Stimulated activated naive B cell treated with anti-CD40 and anti-IgM and Interleukin-4, amounts not matched to agents 10 μg/mL and 1 μg/mL and 100 μg/mL, for 72 hours (primary cell): ENCODE results near the gene APEH.

ENCODE experiments used
- ATAC-seq, 2 donors: fragments of 150-1000 bp; cut with Tn5 transposase; replicated peaks; 2 replicates each; pipeline ENCODE4 v1.10.0; 2021; ENCODE audit warnings: moderate library complexity in 1 of 2
- DNase-seq: peaks from one replicate; pipeline ENCODE4 v3.0.0; 2021
- H3K27ac Mint-ChIP-seq: one replicate; pipeline ENCODE4 v1.8.0; 2022; ENCODE audit warnings: mild to moderate bottlenecking, mixed read lengths
- H3K27me3 Mint-ChIP-seq, 2 donors: one replicate each; pipeline ENCODE4 v1.8.0; 2022; ENCODE audit warnings: mixed read lengths in 2 of 2
- H3K36me3 Mint-ChIP-seq, 2 donors: one replicate each; pipeline ENCODE4 v1.8.0; 2022; ENCODE audit warnings: mixed read lengths in 2 of 2, mild to moderate bottlenecking in 1 of 2
- H3K4me1 Mint-ChIP-seq, 2 donors: one replicate each; pipeline ENCODE4 v1.8.0; 2022; ENCODE audit warnings: mixed read lengths in 2 of 2, mild to moderate bottlenecking in 1 of 2
- H3K4me3 Mint-ChIP-seq, 2 donors: one replicate each; pipeline ENCODE4 v1.8.0; 2022; ENCODE audit warnings: mild to moderate bottlenecking in 2 of 2, mixed read lengths in 2 of 2, moderate library complexity in 1 of 2
- H3K9me3 Mint-ChIP-seq, 2 donors: one replicate each; pipeline ENCODE4 v1.8.0; 2022; ENCODE audit warnings: mixed read lengths in 2 of 2, mild to moderate bottlenecking in 1 of 2

The APEH gene

GRCh38 chr3:49712631-49713317 lies 38.6 kb downstream of the APEH start:
- no peak overlapping the region for H3K27ac Mint-ChIP-seq
- ATAC-seq: peak; percentile 52 to 57

GRCh38 chr3:49713336-49714105 lies 39.4 kb downstream of the APEH start:
- H3K27ac Mint-ChIP-seq: no peak overlapping the region
- peaks cover 29 to 31% of the 10 kb centered on the region in 2 donors for H3K36me3 Mint-ChIP-seq
- DNase-seq (no peak), ATAC-seq (no peak)
- H3K4me3 Mint-ChIP-seq: no peak overlapping the region
- H3K4me1 Mint-ChIP-seq: peaks cover 3 to 8% of the 10 kb centered on the region in 2 donors
- H3K27me3 Mint-ChIP-seq: no peaks in the 10 kb centered on the region
- H3K9me3 Mint-ChIP-seq: peaks cover 0 to under 1% of the 10 kb centered on the region in 2 donors

More at GRCh38 chr3:49712631-49713317, 38.6 kb downstream of the APEH start:
- Mint-ChIP-seq H3K36me3 (peaks cover 32 to 34% of the 10 kb centered on the region in 2 donors), H3K4me3 (no peak overlapping the region), H3K27me3 (no peaks in the 10 kb centered on the region), H3K9me3 (no peaks in the 10 kb centered on the region), H3K4me1 (peaks cover 3 to 7% of the 10 kb centered on the region in 2 donors)
- no peak for DNase-seq

- ATAC-seq: no peak
- Mint-ChIP-seq H3K27ac (no peak overlapping the region), H3K36me3 (peaks cover 36 to 42% of the 10 kb centered on the region in 2 donors), H3K9me3 (peaks cover 0 to 3% of the 10 kb centered on the region in 2 donors), H3K27me3 (no peaks in the 10 kb centered on the region), H3K4me1 (peaks cover 17 to 20% of the 10 kb centered on the region in 2 donors), H3K4me3 (no peak overlapping the region)
- DNase-seq: no peak
These were observed 40.8 kb downstream of the APEH start for GRCh38 chr3:49714728-49715550.

GRCh38 chr3:49715611-49716121 lies 41.5 kb downstream of the APEH start:
- Mint-ChIP-seq H3K27ac (no peak overlapping the region), H3K4me3 (no peak overlapping the region), H3K36me3 (peaks cover 41 to 50% of the 10 kb centered on the region in 2 donors), H3K27me3 (no peaks in the 10 kb centered on the region), H3K4me1 (peaks cover 24 to 26% of the 10 kb centered on the region in 2 donors), H3K9me3 (peaks cover 0 to 3% of the 10 kb centered on the region in 2 donors)
- ATAC-seq (no peak), DNase-seq (no peak)

GRCh38 chr3:49716169-49716568 lies 42.0 kb downstream of the APEH start:
- Mint-ChIP-seq H3K27ac (peak overlapping the region; percentile 47), H3K4me1 (peaks cover 29 to 31% of the 10 kb centered on the region in 2 donors)

GRCh38 chr3:49716691-49717210 lies 42.6 kb downstream of the APEH start:
- Mint-ChIP-seq H3K9me3 (peaks cover 0 to 3% of the 10 kb centered on the region in 2 donors), H3K27me3 (no peaks in the 10 kb centered on the region), H3K27ac (peak overlapping the region; percentile 9), H3K4me1 (peaks cover 32 to 34% of the 10 kb centered on the region in 2 donors), H3K4me3 (no peak overlapping the region), H3K36me3 (peaks cover 45 to 53% of the 10 kb centered on the region in 2 donors)
- no peak for DNase-seq
- ATAC-seq: no peak

More at GRCh38 chr3:49716169-49716568, 42.0 kb downstream of the APEH start:
- Mint-ChIP-seq H3K27me3 (no peaks in the 10 kb centered on the region), H3K36me3 (peaks cover 46 to 52% of the 10 kb centered on the region in 2 donors), H3K4me3 (no peak overlapping the region), H3K9me3 (peaks cover 0 to 3% of the 10 kb centered on the region in 2 donors)
- DNase-seq (no peak), ATAC-seq (no peak)

GRCh38 chr3:49717211-49717958 lies 43.2 kb downstream of the APEH start:
- H3K4me1 Mint-ChIP-seq: peaks cover 37 to 38% of the 10 kb centered on the region in 2 donors
- ATAC-seq (no peak), DNase-seq (no peak)
- peaks cover 0 to 3% of the 10 kb centered on the region in 2 donors for H3K9me3 Mint-ChIP-seq
- peak overlapping the region; percentile 86 for H3K27ac Mint-ChIP-seq
- H3K27me3 Mint-ChIP-seq: no peaks in the 10 kb centered on the region
- H3K36me3 Mint-ChIP-seq: peaks cover 51 to 57% of the 10 kb centered on the region in 2 donors
- no peak overlapping the region for H3K4me3 Mint-ChIP-seq

GRCh38 chr3:49717959-49718857 lies 44.1 kb downstream of the APEH start:
- Mint-ChIP-seq H3K4me3 (peak overlapping the region; percentile 86 to 88), H3K27me3 (no peaks in the 10 kb centered on the region), H3K27ac (peak overlapping the region; percentile 91), H3K9me3 (peaks cover 0 to 3% of the 10 kb centered on the region in 2 donors), H3K36me3 (peaks cover 51 to 63% of the 10 kb centered on the region in 2 donors), H3K4me1 (peaks cover 38 to 46% of the 10 kb centered on the region in 2 donors)
- no peak for ATAC-seq
- no peak for DNase-seq

GRCh38 chr3:49718858-49719213 lies 44.7 kb downstream of the APEH start:
- ATAC-seq: no peak
- Mint-ChIP-seq H3K36me3 (peaks cover 51 to 65% of the 10 kb centered on the region in 2 donors), H3K4me3 (peak overlapping the region; percentile 86 to 88), H3K27ac (peak overlapping the region; percentile 91), H3K9me3 (peaks cover 0 to 3% of the 10 kb centered on the region in 2 donors), H3K27me3 (no peaks in the 10 kb centered on the region), H3K4me1 (peaks cover 40 to 52% of the 10 kb centered on the region in 2 donors)
- no peak for DNase-seq

GRCh38 chr3:49719214-49719884 lies 45.2 kb downstream of the APEH start, which contains the start of gene AMIGO3:
TSS of gene AMIGO3 (minus strand) at chr3:49719684. CDS start at chr3:49719465, 219 bp downstream.
- Mint-ChIP-seq H3K27ac (peak within 1 kb of the TSS; percentile 91), H3K9me3 (peaks cover 0 to 3% of the 10 kb centered on the region in 2 donors), H3K27me3 (no peaks in the 10 kb centered on the region), H3K4me3 (peak within 1 kb of the TSS; percentile 86 to 88), H3K4me1 (peaks cover 40 to 58% of the 10 kb centered on the region in 2 donors), H3K36me3 (peaks cover 48 to 62% of the 10 kb centered on the region in 2 donors)
- DNase-seq (peak; percentile 84), ATAC-seq (peak; percentile 70 to 72)

GRCh38 chr3:49720855-49721595 lies 46.9 kb downstream of the APEH start:
- peaks cover 37 to 50% of the 10 kb centered on the region in 2 donors for H3K36me3 Mint-ChIP-seq
- H3K27ac Mint-ChIP-seq: peak overlapping the region; percentile 82
- peaks cover 44 to 72% of the 10 kb centered on the region in 2 donors for H3K4me1 Mint-ChIP-seq
- no peaks in the 10 kb centered on the region for H3K27me3 Mint-ChIP-seq
- H3K4me3 Mint-ChIP-seq: peak overlapping the region in 1 of 2 donors; percentile 17
- H3K9me3 Mint-ChIP-seq: peaks cover 0 to 3% of the 10 kb centered on the region in 2 donors
- no peak for DNase-seq
- no peak for ATAC-seq
